SK-N-SH treated with all-trans-retinoic acid at 6 μM for 48 hours (cell line): ENCODE measurements around the gene NEDD4.

ENCODE experiments used
- ATAC-seq: fragments of 200-7000 bp; cut with Tn5 transposase; 3 replicates; pipeline ENCODE4 v1.9.1; 2020; ENCODE audit warnings: mild to moderate bottlenecking, moderate library complexity
- ARNTL ChIP-seq: fragments of 450-650 bp; formaldehyde crosslinking; IDR thresholded peaks from 2 replicates; pipeline ENCODE4 v1.5.0; 2020; ENCODE audit warnings: low read depth, mild to moderate bottlenecking, moderate library complexity, borderline replicate concordance
- BACH2 ChIP-seq: fragments of 250-450 bp; sonication (Bioruptor Pico); IDR thresholded peaks from 2 replicates; pipeline ENCODE4 v1.9.0; 2021; ENCODE audit warnings: mild to moderate bottlenecking, borderline replicate concordance
- CSDC2 ChIP-seq: fragments of 250-450 bp; sonication (Bioruptor Pico); IDR thresholded peaks from 2 replicates; pipeline ENCODE4 v1.5.0; 2020; ENCODE audit warnings: mild to moderate bottlenecking, moderate library complexity
- ESRRG ChIP-seq: fragments of 250-450 bp; sonication (Bioruptor Pico); IDR thresholded peaks from 2 replicates; pipeline ENCODE4 v1.6.1; 2021; ENCODE audit warnings: mild to moderate bottlenecking
- GLIS3 ChIP-seq: fragments of 250-450 bp; sonication (Bioruptor Pico); IDR thresholded peaks from 2 replicates; pipeline ENCODE4 v1.5.0; 2020; ENCODE audit warnings: mild to moderate bottlenecking, moderate library complexity
- ISL1 ChIP-seq: fragments of 250-450 bp; sonication (Bioruptor Pico); IDR thresholded peaks from 2 replicates; pipeline ENCODE4 v2.1.2; 2022; ENCODE audit warnings: mild to moderate bottlenecking, moderate library complexity
- OSR1 ChIP-seq: fragments of 250-450 bp; sonication (Bioruptor Pico); IDR thresholded peaks from 2 replicates; pipeline ENCODE4 v1.8.0; 2022; ENCODE audit warnings: moderate library complexity, mild to moderate bottlenecking, inconsistent platforms
- PATZ1 ChIP-seq: fragments of 250-450 bp; sonication (Bioruptor Pico); IDR thresholded peaks from 2 replicates; pipeline ENCODE4 v1.8.0; 2020; ENCODE audit warnings: mild to moderate bottlenecking, moderate library complexity, borderline replicate concordance
- PPARA ChIP-seq: fragments of 250-450 bp; sonication (Bioruptor Pico); IDR thresholded peaks from 2 replicates; pipeline ENCODE4 v1.5.0; 2020; ENCODE audit warnings: mild to moderate bottlenecking, borderline replicate concordance
- RARB ChIP-seq: fragments of 250-450 bp; sonication (Bioruptor Pico); IDR thresholded peaks from 2 replicates; pipeline ENCODE4 v1.8.0; 2021; ENCODE audit warnings: mild to moderate bottlenecking, moderate library complexity
- SNAI2 ChIP-seq: fragments of 250-450 bp; sonication (Bioruptor Pico); IDR thresholded peaks from 2 replicates; pipeline ENCODE4 v1.5.0; 2020; ENCODE audit warnings: mild to moderate bottlenecking, moderate library complexity
- TCF4 ChIP-seq: fragments of 250-450 bp; sonication (Bioruptor Pico); IDR thresholded peaks from 2 replicates; pipeline ENCODE4 v1.8.0; 2021; ENCODE audit warnings: mild to moderate bottlenecking, moderate library complexity, borderline replicate concordance
- TOX ChIP-seq: fragments of 250-450 bp; sonication (Bioruptor Pico); IDR thresholded peaks from 2 replicates; pipeline ENCODE4 v1.8.0; 2021; ENCODE audit warnings: mild to moderate bottlenecking, moderate library complexity, borderline replicate concordance
- ZC3H10 ChIP-seq: fragments of 250-450 bp; sonication (Bioruptor Pico); IDR thresholded peaks from 2 replicates; pipeline ENCODE4 v1.5.1; 2021; ENCODE audit warnings: mild to moderate bottlenecking, moderate library complexity
- ZFP3 ChIP-seq: fragments of 250-450 bp; sonication (Bioruptor Pico); IDR thresholded peaks from 2 replicates; pipeline ENCODE4 v1.5.0; 2020; ENCODE audit warnings: mild to moderate bottlenecking, moderate library complexity
- ZFP30 ChIP-seq: fragments of 450-650 bp; formaldehyde crosslinking; IDR thresholded peaks from 2 replicates; pipeline ENCODE4 v1.5.0; 2022; ENCODE audit warnings: mild to moderate bottlenecking, moderate library complexity
- ZNF565 ChIP-seq: fragments of 450-650 bp; formaldehyde crosslinking; conservative IDR thresholded peaks from 2 replicates; pipeline ENCODE4 v1.5.0; 2020; ENCODE audit warnings: low read depth, mild to moderate bottlenecking, moderate library complexity
- ZNF70 ChIP-seq: fragments of 450-650 bp; formaldehyde crosslinking; IDR thresholded peaks from 2 replicates; pipeline ENCODE4 v1.5.0; 2020; ENCODE audit warnings: mild to moderate bottlenecking, moderate library complexity
- ZNF8 ChIP-seq: fragments of 450-650 bp; formaldehyde crosslinking; IDR thresholded peaks from 2 replicates; pipeline ENCODE4 v1.5.0; 2020; ENCODE audit warnings: mild to moderate bottlenecking, moderate library complexity
- TF ChIP-seq, protein P1 (sequence below): fragments of 250-450 bp; sonication (Bioruptor Pico); IDR thresholded peaks from 2 replicates; pipeline ENCODE4 v1.5.1; 2020; ENCODE audit warnings: low read depth, mild to moderate bottlenecking, moderate library complexity
- TF ChIP-seq, protein P2 (sequence below): fragments of 250-450 bp; sonication (Bioruptor Pico); IDR thresholded peaks from 2 replicates; pipeline ENCODE4 v1.8.0; 2021; ENCODE audit warnings: low read depth, mild to moderate bottlenecking, moderate library complexity, borderline replicate concordance

NEDD4 gene

DNA sequence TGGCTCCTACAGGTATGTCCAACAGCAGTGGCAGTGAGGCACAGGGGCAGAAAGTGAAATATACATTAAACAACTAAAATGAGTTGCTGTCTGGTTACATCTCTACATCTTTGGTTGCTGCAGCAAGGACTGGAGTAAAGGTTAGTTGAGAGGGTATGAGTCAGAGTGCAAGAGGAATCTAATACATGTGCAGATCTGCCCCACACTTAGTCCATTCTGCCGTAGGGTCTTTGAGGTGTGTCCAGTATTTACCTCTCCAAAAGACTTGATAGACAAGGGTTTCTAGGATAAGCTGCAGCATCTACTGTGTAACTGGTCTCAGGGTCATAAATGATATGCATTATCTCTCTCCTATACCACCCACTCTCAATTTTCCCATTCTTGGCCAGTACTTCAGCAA, 6.2 kb upstream of the NEDD4 start:
- ATAC-seq, result no peak
- TF ChIP-seq CSDC2 (CRISPR knock-in tag) (no peak), GLIS3 (no peak), ISL1 (CRISPR knock-in tag) (no peak), TCF4 (CRISPR knock-in tag) (no peak), ZNF70 (CRISPR knock-in tag) (no peak), ZNF565 (no peak), ZNF8 (no peak), ZC3H10 (no peak), ESRRG (CRISPR knock-in tag) (no peak), TOX (CRISPR knock-in tag) (no peak), BACH2 (no peak)
- TF ChIP-seq, protein P1, sequence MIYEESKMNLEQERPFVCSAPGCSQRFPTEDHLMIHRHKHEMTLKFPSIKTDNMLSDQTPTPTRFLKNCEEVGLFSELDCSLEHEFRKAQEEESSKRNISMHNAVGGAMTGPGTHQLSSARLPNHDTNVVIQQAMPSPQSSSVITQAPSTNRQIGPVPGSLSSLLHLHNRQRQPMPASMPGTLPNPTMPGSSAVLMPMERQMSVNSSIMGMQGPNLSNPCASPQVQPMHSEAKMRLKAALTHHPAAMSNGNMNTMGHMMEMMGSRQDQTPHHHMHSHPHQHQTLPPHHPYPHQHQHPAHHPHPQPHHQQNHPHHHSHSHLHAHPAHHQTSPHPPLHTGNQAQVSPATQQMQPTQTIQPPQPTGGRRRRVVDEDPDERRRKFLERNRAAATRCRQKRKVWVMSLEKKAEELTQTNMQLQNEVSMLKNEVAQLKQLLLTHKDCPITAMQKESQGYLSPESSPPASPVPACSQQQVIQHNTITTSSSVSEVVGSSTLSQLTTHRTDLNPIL (CRISPR knock-in tag), result no peak

- ATAC-seq, result no peak
- no peak for TF ChIP-seq TOX (CRISPR knock-in tag)
- TF ChIP-seq PATZ1 (CRISPR knock-in tag), result no peak
These were observed 5.1 kb upstream of the NEDD4 start for GRCh38 chr15:55998478-55998877.

GRCh38 chr15:55993804-55994560, 570 bp upstream of the NEDD4 start:
- peak; percentile 50 for ATAC-seq
- TF ChIP-seq SNAI2 (CRISPR knock-in tag) (no peak), BACH2 (no peak), PPARA (CRISPR knock-in tag) (no peak), TOX (CRISPR knock-in tag) (no peak), ZC3H10 (no peak), CSDC2 (CRISPR knock-in tag) (no peak), RARB (CRISPR knock-in tag) (no peak), ESRRG (CRISPR knock-in tag) (no peak)
- TF ChIP-seq, protein P1 (CRISPR knock-in tag), result no peak

GRCh38 chr15:55992769-55993110, 672 bp downstream of the NEDD4 start:
- no peak for TF ChIP-seq CSDC2 (CRISPR knock-in tag)
- TF ChIP-seq ZFP30 (CRISPR knock-in tag), result no peak
- TF ChIP-seq ESRRG (CRISPR knock-in tag), result no peak
- no peak for TF ChIP-seq ZNF565
- ATAC-seq, result no peak

DNA sequence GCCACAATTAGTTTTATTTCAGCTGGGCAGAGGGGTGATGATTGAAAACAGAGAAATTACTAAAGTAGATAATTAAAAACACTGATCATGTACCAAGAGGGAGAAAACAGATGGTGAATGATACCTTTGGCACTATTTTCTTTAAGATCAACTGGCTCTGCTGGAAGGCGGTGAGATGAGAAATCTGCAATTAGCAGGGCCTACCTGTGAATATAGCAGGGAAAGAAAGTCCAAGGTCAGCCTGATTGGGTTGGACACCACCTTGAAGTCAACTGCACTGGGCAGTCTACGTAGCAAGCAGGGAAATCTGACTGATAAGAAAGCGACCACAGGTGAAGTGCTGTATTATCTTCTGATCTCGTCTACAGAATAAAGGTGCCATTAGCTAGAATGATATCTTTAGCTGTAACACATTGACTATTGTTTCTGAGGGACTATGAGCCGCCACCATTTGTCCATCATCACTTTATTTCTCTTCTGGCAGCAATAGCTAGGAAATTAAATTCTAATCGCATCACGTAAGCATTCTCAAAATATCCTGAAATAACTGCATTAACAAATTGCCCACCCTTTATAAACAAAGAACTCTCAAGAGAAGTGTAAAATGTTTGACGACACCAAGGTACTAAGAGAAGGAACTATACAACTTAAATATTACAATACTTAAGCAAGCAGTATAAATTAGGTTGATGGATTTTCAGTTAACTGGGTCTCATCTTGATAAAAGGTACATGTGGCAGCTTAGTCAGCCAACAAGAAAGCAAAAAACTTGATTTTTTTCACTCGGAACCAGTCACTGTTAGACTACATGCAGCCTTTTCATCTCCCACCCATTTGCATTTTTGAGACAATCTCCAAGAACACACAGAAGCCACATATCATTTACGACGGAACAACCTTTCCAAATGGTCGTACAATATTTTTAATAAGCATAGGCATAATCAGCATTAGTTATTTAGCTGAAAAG, 1.3 kb downstream of the NEDD4 start:
- no peak for ATAC-seq
- TF ChIP-seq ZNF565 (no peak), PPARA (CRISPR knock-in tag) (no peak), ISL1 (CRISPR knock-in tag) (no peak), PATZ1 (CRISPR knock-in tag) (no peak), ZFP3 (CRISPR knock-in tag) (no peak), ARNTL (CRISPR knock-in tag) (no peak), TCF4 (CRISPR knock-in tag) (no peak), SNAI2 (CRISPR knock-in tag) (no peak), ESRRG (CRISPR knock-in tag) (no peak), ZNF8 (no peak), OSR1 (no peak), GLIS3 (no peak), ZNF70 (CRISPR knock-in tag) (no peak), ZFP30 (CRISPR knock-in tag) (no peak), RARB (CRISPR knock-in tag) (no peak), TOX (CRISPR knock-in tag) (no peak), ZC3H10 (no peak)
- TF ChIP-seq, protein P2, sequence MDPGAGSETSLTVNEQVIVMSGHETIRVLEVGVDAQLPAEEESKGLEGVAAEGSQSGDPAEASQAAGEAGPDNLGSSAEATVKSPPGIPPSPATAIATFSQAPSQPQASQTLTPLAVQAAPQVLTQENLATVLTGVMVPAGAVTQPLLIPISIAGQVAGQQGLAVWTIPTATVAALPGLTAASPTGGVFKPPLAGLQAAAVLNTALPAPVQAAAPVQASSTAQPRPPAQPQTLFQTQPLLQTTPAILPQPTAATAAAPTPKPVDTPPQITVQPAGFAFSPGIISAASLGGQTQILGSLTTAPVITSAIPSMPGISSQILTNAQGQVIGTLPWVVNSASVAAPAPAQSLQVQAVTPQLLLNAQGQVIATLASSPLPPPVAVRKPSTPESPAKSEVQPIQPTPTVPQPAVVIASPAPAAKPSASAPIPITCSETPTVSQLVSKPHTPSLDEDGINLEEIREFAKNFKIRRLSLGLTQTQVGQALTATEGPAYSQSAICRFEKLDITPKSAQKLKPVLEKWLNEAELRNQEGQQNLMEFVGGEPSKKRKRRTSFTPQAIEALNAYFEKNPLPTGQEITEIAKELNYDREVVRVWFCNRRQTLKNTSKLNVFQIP (CRISPR knock-in tag), result no peak
